Spleen (tissue), 11 donors: ENCODE data around the gene DDX41. TPM values are rescaled to one million over a fixed set of nuclear protein-coding genes. Genes with fewer than 3 reads are reported as not detected.

ENCODE experiments used
- DNase-seq: peaks from one replicate; pipeline ENCODE4 v3.0.0-alpha.2; 2020
- H3K27ac ChIP-seq, 8 donors: fragments of 200-600 bp; sonication (generic) in 7 of 8; 1 replicate in 4 of 8; 2 replicates in 4 of 8; pipeline versions ENCODE4 v1.5.0 to v1.8.0; 2016 to 2021; ENCODE audit warnings: inconsistent platforms in 4 of 8, mild to moderate bottlenecking in 4 of 8, moderate library complexity in 1 of 8
- H3K27me3 ChIP-seq, 7 donors: fragments of 200-600 bp; sonication (generic) in 6 of 7; replicated peaks in 1 of 7; 1 replicate in 4 of 7; 2 replicates in 3 of 7; pipeline versions ENCODE4 v1.5.0 to v1.8.0; 2016 to 2021; ENCODE audit warnings: inconsistent platforms in 3 of 7, mild to moderate bottlenecking in 1 of 7
- H3K36me3 ChIP-seq, 6 donors: fragments of 200-600 bp; sonication (generic) in 5 of 6; 1 replicate in 4 of 6; 2 replicates in 2 of 6; pipeline versions ENCODE4 v1.5.0 to v1.8.0; 2016 to 2021; ENCODE audit warnings: inconsistent platforms in 2 of 6
- H3K4me1 ChIP-seq, 6 donors: fragments of 200-600 bp; sonication (generic) in 5 of 6; 1 replicate in 3 of 6; 2 replicates in 3 of 6; pipeline versions ENCODE4 v1.5.0 to v1.8.0; 2016 to 2021; ENCODE audit warnings: inconsistent platforms in 3 of 6
- H3K4me3 ChIP-seq, 8 donors: fragments of 200-600 bp; sonication (generic) in 7 of 8; 1 replicate in 4 of 8; 2 replicates in 4 of 8; pipeline versions ENCODE4 v1.5.0 to v1.8.0; 2016 to 2021; ENCODE audit warnings: inconsistent platforms in 4 of 8, mild to moderate bottlenecking in 4 of 8, moderate library complexity in 2 of 8
- H3K9me3 ChIP-seq, 8 donors: fragments of 200-600 bp; sonication (generic) in 7 of 8; 1 replicate in 4 of 8; 2 replicates in 4 of 8; pipeline versions ENCODE4 v1.5.0 to v1.8.0; 2016 to 2021; ENCODE audit warnings: inconsistent platforms in 4 of 8
- CTCF ChIP-seq, 11 experiments: fragments of 200-600 bp in 7 of 11; fragments of 450-650 bp in 4 of 11; sonication (generic) in 4 of 11; IDR thresholded peaks in 8 of 11; conservative IDR thresholded peaks in 3 of 11; 1 replicate in 7 of 11; 2 replicates in 4 of 11; pipeline versions ENCODE4 v1.4.0 to v1.8.0; 2016 to 2021; ENCODE audit warnings: antibody characterized with exemption in 11 of 11, inconsistent platforms in 4 of 11, mild to moderate bottlenecking in 1 of 11
- POLR2A ChIP-seq, 3 donors: fragments of 450-650 bp; IDR thresholded peaks; one replicate each; pipeline ENCODE4 v1.5.1; 2017; ENCODE audit warnings: antibody characterized with exemption in 3 of 3, mild to moderate bottlenecking in 1 of 3
- POLR2AphosphoS5 ChIP-seq, 3 donors: sonication (generic); formaldehyde crosslinking; IDR thresholded peaks; one replicate each; pipeline ENCODE4 v1.5.1; 2017; ENCODE audit warnings: antibody characterized with exemption in 3 of 3
- WGBS, 5 donors: extraction: QIAGEN DNeasy Blood & Tissue Kit in 3 of 5; methylation state at CpG; one replicate each; pipeline versions ENCODE4 v1.1.5 to v1.1.7; 2013 to 2018; 5-methylcytosine and 5-hydroxymethylcytosine counted together
- intact Hi-C: fragments of 100-400 bp; cut with DNase I; formaldehyde crosslinking; loops from one replicate; pipeline ENCODE4 v1.15.0; 2023; ENCODE audit warnings: low total_unique reads
- polyA plus RNA-seq, 3 donors: library from polyadenylated mRNA; stranded (reverse); fragments of 200-250 nt; gene quantifications; one replicate each; pipeline ENCODE4 v1.2.1, GENCODE V29; 2013
- total RNA-seq, 7 donors: library from RNA; depleted of rRNA in 3 of 7; stranded (reverse); fragments of >200 nt in 3 of 7; fragmentation: NEBNext Ultra II Directional in 4 of 7; extraction: Animal tissue kit (Norgen Biotek cat#: 25700) in 4 of 7; gene quantifications; one replicate each; pipeline versions ENCODE4 v1.1.0 to v1.2.1, GENCODE V29; 2016 to 2021
- donor health status: healthy with polysubstance abuse.
- donor health status: DM: no; HTN: no; CAD: no; lungs with moderate emphysema.
- donor health status: DM: no; HTN: no; CAD: no.
- donor health status: Bipolar disorder and iron deficiency.
- donor health status: healthy.
- donor health status: DM: no; HTN: no; CAD: no.
- donor health status: DM: yes; HTN: yes; CAD: no.

The DDX41 gene
- total and polyA plus RNA-seq, 10 donors = 68.9 to 126 (median 92.4) TPM

- Histone ChIP-seq H3K4me3 (no peak overlapping the region), H3K36me3 (no peaks in the 10 kb centered on the region), H3K27ac (peak overlapping the region in 1 of 8 donors; percentile 21), H3K27me3 (peaks cover 0 to 32% (median 10%) of the 10 kb centered on the region in 7 donors), H3K9me3 (no peaks in the 10 kb centered on the region), H3K4me1 (peaks cover 19 to 94% (median 76%) of the 10 kb centered on the region in 6 donors)
- DNase-seq = no peak
- intact Hi-C loops = no loop called here
- 59 to 70% (median 67%) methylated on average over 11 of the region's 11 CpGs for WGBS, 5 donors
- TF ChIP-seq POLR2AphosphoS5 (IDR thresholded peaks at IDR 0.05) = no peak
- no peak for TF ChIP-seq CTCF (IDR thresholded peaks at IDR 0.05 in 8 of 11, conservative IDR thresholded peaks at IDR 0.05 in 3 of 11)
- no peak for TF ChIP-seq POLR2A (IDR thresholded peaks at IDR 0.05)
Measured at GRCh38 chr5:177475563-177476427, 41.0 kb downstream of the DDX41 start.

GRCh38 chr5:177474846-177475562 lies 41.8 kb downstream of the DDX41 start:
- Histone ChIP-seq H3K4me1 (peaks cover 18 to 96% (median 72%) of the 10 kb centered on the region in 6 donors), H3K36me3 (no peaks in the 10 kb centered on the region), H3K27me3 (peaks cover 0 to 32% (median 10%) of the 10 kb centered on the region in 7 donors), H3K27ac (peak overlapping the region in 2 of 8 donors; percentile 78 to 81), H3K9me3 (no peaks in the 10 kb centered on the region), H3K4me3 (no peak overlapping the region)
- intact Hi-C loops = no loop called here
- TF ChIP-seq POLR2A (IDR thresholded peaks at IDR 0.05) = no peak
- TF ChIP-seq CTCF (IDR thresholded peaks at IDR 0.05 in 8 of 11, conservative IDR thresholded peaks at IDR 0.05 in 3 of 11) = no peak
- no peak for TF ChIP-seq POLR2AphosphoS5 (IDR thresholded peaks at IDR 0.05)
- no peak for DNase-seq
- WGBS, 5 donors = 35 to 46% (median 45%) methylated on average over 3 to 4 of the region's 4 CpGs

- Histone ChIP-seq H3K9me3 (no peaks in the 10 kb centered on the region), H3K4me1 (peaks cover 8 to 96% (median 64%) of the 10 kb centered on the region in 6 donors), H3K4me3 (peak overlapping the region in 4 of 8 donors; percentile 55 to 82 (median 65)), H3K27me3 (peaks cover 0 to 32% (median 10%) of the 10 kb centered on the region in 7 donors), H3K36me3 (no peaks in the 10 kb centered on the region), H3K27ac (peak overlapping the region in 4 of 8 donors; percentile 15 to 81 (median 48))
- no peak for TF ChIP-seq CTCF (IDR thresholded peaks at IDR 0.05 in 8 of 11, conservative IDR thresholded peaks at IDR 0.05 in 3 of 11)
- TF ChIP-seq POLR2AphosphoS5 (IDR thresholded peaks at IDR 0.05) = no peak
- intact Hi-C loops = no loop called here
- 71 to 80% (median 77%) methylated on average over 7 of the region's 7 CpGs for WGBS, 5 donors
- DNase-seq = no peak
Measured at GRCh38 chr5:177474002-177474476, 42.7 kb downstream of the DDX41 start.
